ENCODE results near the gene NPTX1. TPM values are rescaled to one million over a fixed set of nuclear protein-coding genes. Genes with fewer than 3 reads are reported as not detected.

The NPTX1 gene
- total and polyA plus RNA-seq, 9 of the 15 experiments (the other 6 are each of a cell fraction or from before 2014, with no cell fraction given) = 0.04 TPM; not detected in 8

DNA sequence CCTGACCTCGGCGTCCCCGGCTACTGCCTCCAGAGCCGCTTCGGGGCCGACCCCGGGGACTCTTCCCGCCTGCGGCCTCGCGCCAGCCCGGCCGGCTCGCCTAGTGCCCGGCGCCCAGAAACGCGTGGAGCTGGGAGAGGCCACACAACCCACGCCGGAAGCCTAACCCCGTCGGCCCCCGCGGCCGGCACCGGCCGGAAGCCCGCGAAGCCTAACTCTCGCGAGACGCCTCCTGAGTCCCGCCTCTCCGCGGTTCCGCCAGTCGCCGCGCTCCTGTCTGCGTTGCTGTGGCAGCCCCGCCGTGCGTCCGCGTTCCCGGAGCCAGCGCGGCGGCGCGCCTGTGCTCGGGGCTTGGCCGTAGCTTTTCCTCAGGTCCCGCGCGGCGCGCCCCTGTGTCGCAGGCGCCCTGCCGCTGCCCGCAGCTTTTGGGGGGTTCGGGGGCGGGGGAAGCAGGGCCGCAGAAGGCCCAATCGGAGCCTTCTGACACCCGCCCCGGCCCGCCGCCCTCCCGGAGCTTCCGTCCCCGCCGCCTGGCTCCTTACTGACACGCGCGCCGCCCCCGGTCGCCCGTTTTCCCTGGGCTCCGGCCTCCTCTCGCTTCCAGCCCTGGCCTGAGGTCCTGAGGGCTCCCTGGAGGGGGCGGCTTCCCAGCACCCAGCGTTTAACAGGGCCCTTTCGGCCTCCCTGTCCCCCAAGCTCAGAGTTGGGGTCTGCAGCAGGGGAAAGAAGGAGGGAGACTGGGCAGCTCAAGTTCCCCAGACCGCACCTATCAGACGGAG is 21.7 kb downstream of the NPTX1 start (continued):
- TF ChIP-seq, protein P1, sequence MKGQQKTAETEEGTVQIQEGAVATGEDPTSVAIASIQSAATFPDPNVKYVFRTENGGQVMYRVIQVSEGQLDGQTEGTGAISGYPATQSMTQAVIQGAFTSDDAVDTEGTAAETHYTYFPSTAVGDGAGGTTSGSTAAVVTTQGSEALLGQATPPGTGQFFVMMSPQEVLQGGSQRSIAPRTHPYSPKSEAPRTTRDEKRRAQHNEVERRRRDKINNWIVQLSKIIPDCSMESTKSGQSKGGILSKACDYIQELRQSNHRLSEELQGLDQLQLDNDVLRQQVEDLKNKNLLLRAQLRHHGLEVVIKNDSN (CRISPR knock-in tag; IDR thresholded peaks at IDR 0.05) = no peak
- TF ChIP-seq GTF2F1 (IDR thresholded peaks at IDR 0.05; ENCODE audit: low read depth, low read length) (peak; percentile 76), ARHGAP35 (IDR thresholded peaks at IDR 0.05; ENCODE audit: partially characterized antibody) (peak; percentile 93), ZNF347 (CRISPR knock-in tag; IDR thresholded peaks at IDR 0.05; ENCODE audit: low read depth) (peak; percentile 28; the same call in 1 of the 2 replicates), SIN3B (IDR thresholded peaks at IDR 0.05; ENCODE audit: low read depth) (peak; percentile 80), SMAD3 (CRISPR knock-in tag; conservative IDR thresholded peaks at IDR 0.05) (no peak), ARID2 (IDR thresholded peaks at IDR 0.05) (no peak), NFYB (IDR thresholded peaks at IDR 0.05; ENCODE audit: extremely low read depth, insufficient read length) (no peak), SMAD2 (IDR thresholded peaks at IDR 0.05; ENCODE audit: low read depth, low read length) (no peak), L3MBTL2 (IDR thresholded peaks at IDR 0.05) (peak; percentile 96), ZNF699 (CRISPR knock-in tag; IDR thresholded peaks at IDR 0.05; ENCODE audit: insufficient replicate concordance) (no peak), ZBTB8A (IDR thresholded peaks at IDR 0.05; ENCODE audit: partially characterized antibody) (no peak), KLF10 (CRISPR knock-in tag; IDR thresholded peaks at IDR 0.05) (no peak), NR2C1 (IDR thresholded peaks at IDR 0.05) (no peak), NR2C1 (tag; IDR thresholded peaks at IDR 0.05) (no peak), RHOXF2B (CRISPR knock-in tag; conservative IDR thresholded peaks at IDR 0.05) (no peak), RBM25 (IDR thresholded peaks at IDR 0.05; ENCODE audit: low read depth, low read length, severe bottlenecking) (peak; percentile 100), ZNF212 (CRISPR knock-in tag; IDR thresholded peaks at IDR 0.05) (no peak), SP1 (CRISPR knock-in tag; IDR thresholded peaks at IDR 0.05) (peak; percentile 77; the same call in 1 of the 2 replicates), NCOA6 (IDR thresholded peaks at IDR 0.05) (no peak)
- TF ChIP-seq, protein P2, sequence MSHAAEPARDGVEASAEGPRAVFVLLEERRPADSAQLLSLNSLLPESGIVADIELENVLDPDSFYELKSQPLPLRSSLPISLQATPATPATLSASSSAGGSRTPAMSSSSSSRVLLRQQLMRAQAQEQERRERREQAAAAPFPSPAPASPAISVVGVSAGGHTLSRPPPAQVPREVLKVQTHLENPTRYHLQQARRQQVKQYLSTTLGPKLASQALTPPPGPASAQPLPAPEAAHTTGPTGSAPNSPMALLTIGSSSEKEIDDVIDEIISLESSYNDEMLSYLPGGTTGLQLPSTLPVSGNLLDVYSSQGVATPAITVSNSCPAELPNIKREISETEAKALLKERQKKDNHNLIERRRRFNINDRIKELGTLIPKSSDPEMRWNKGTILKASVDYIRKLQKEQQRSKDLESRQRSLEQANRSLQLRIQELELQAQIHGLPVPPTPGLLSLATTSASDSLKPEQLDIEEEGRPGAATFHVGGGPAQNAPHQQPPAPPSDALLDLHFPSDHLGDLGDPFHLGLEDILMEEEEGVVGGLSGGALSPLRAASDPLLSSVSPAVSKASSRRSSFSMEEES (CRISPR knock-in tag; IDR thresholded peaks at IDR 0.05) = no peak
- TF ChIP-seq, protein P3, sequence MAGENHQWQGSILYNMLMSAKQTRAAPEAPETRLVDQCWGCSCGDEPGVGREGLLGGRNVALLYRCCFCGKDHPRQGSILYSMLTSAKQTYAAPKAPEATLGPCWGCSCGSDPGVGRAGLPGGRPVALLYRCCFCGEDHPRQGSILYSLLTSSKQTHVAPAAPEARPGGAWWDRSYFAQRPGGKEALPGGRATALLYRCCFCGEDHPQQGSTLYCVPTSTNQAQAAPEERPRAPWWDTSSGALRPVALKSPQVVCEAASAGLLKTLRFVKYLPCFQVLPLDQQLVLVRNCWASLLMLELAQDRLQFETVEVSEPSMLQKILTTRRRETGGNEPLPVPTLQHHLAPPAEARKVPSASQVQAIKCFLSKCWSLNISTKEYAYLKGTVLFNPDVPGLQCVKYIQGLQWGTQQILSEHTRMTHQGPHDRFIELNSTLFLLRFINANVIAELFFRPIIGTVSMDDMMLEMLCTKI (IDR thresholded peaks at IDR 0.05; ENCODE audit: partially characterized antibody) = no peak
- TF ChIP-seq, protein P4, sequence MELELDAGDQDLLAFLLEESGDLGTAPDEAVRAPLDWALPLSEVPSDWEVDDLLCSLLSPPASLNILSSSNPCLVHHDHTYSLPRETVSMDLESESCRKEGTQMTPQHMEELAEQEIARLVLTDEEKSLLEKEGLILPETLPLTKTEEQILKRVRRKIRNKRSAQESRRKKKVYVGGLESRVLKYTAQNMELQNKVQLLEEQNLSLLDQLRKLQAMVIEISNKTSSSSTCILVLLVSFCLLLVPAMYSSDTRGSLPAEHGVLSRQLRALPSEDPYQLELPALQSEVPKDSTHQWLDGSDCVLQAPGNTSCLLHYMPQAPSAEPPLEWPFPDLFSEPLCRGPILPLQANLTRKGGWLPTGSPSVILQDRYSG (tag; conservative IDR thresholded peaks at IDR 0.05; ENCODE audit: low read depth) = peak; percentile 30; the same call in 1 of the 2 replicates
